GM23338 (cell line): ENCODE data around the gene TNFRSF8. TPM values are rescaled to one million over a fixed set of nuclear protein-coding genes. Genes with fewer than 3 reads are reported as not detected.

Experiments
- ATAC-seq: fragments of 200-7000 bp; cut with Tn5 transposase; 3 replicates; pipeline ENCODE4 v1.9.1; 2020
- DNase-seq: peaks from one replicate; pipeline ENCODE4 v3.0.0-alpha.2; 2015; ENCODE audit warnings: low spot score
- H2AFZ ChIP-seq: fragments of 200-600 bp; sonication (generic); 2 replicates; pipeline ENCODE4 v1.8.0; 2016; ENCODE audit warnings: antibody characterized with exemption, mild to moderate bottlenecking, moderate library complexity
- H3F3A ChIP-seq: fragments of 200-600 bp; sonication (generic); replicated peaks from 2 replicates; pipeline ENCODE4 v1.8.0; 2017; ENCODE audit warnings: antibody characterized with exemption, mixed run types, low read depth
- H3K27ac ChIP-seq: fragments of 200-600 bp; sonication (generic); 2 replicates; pipeline ENCODE4 v1.6.1; 2016; ENCODE audit warnings: low read depth
- H3K27me3 ChIP-seq: fragments of 200-600 bp; sonication (generic); 2 replicates; pipeline ENCODE4 v1.8.0; 2016; ENCODE audit warnings: mild to moderate bottlenecking, mixed run types, moderate library complexity; ENCODE audit not compliant: insufficient read depth
- H3K36me3 ChIP-seq: fragments of 200-600 bp; sonication (generic); 2 replicates; pipeline ENCODE4 v1.8.0; 2016; ENCODE audit warnings: mild to moderate bottlenecking; ENCODE audit not compliant: insufficient read depth
- H3K4me1 ChIP-seq: fragments of 200-600 bp; sonication (generic); 2 replicates; pipeline ENCODE4 v1.8.0; 2016; ENCODE audit warnings: mild to moderate bottlenecking, moderate library complexity; ENCODE audit not compliant: insufficient read depth
- H3K4me2 ChIP-seq: fragments of 200-600 bp; sonication (generic); 2 replicates; pipeline ENCODE4 v1.7.1; 2017; ENCODE audit warnings: mixed run types
- H3K4me3 ChIP-seq: fragments of 200-600 bp; sonication (generic); 2 replicates; pipeline ENCODE4 v1.6.1; 2016; ENCODE audit warnings: mixed run types
- H3K79me2 ChIP-seq: fragments of 200-600 bp; sonication (generic); replicated peaks from 2 replicates; pipeline ENCODE4 v1.8.0; 2017; ENCODE audit warnings: mild to moderate bottlenecking; ENCODE audit not compliant: insufficient read depth
- H3K9me2 ChIP-seq: fragments of 200-600 bp; sonication (generic); 2 replicates; pipeline ENCODE4 v1.8.0; 2017; ENCODE audit not compliant: insufficient read depth
- H4K20me1 ChIP-seq: fragments of 200-600 bp; sonication (generic); replicated peaks from 2 replicates; pipeline ENCODE4 v1.8.0; 2017; ENCODE audit warnings: mild to moderate bottlenecking; ENCODE audit not compliant: insufficient read depth
- H3K27ac Mint-ChIP-seq: 2 replicates; pipeline ENCODE4 v1.8.0; 2020; ENCODE audit warnings: inconsistent platforms, mild to moderate bottlenecking, moderate library complexity, mixed read lengths
- H3K27me3 Mint-ChIP-seq: 3 replicates; pipeline ENCODE4 v1.8.0; 2022; ENCODE audit warnings: low read depth, mild to moderate bottlenecking, moderate library complexity, mixed read lengths, inconsistent platforms; ENCODE audit not compliant: insufficient read depth, poor library complexity
- H3K36me3 Mint-ChIP-seq: 3 replicates; pipeline ENCODE4 v1.8.0; 2021; ENCODE audit warnings: low read depth, mild to moderate bottlenecking, inconsistent platforms, moderate library complexity, mixed read lengths
- H3K4me1 Mint-ChIP-seq: 3 replicates; pipeline ENCODE4 v1.8.0; 2020; ENCODE audit warnings: mild to moderate bottlenecking, inconsistent platforms, mixed read lengths
- H3K4me3 Mint-ChIP-seq: 3 replicates; pipeline ENCODE4 v1.8.0; 2021; ENCODE audit warnings: moderate library complexity, mild to moderate bottlenecking, inconsistent platforms, mixed read lengths
- H3K9me3 Mint-ChIP-seq: 3 replicates; pipeline ENCODE4 v1.8.0; 2020; ENCODE audit warnings: moderate library complexity, mild to moderate bottlenecking, inconsistent platforms, mixed read lengths
- CREB1 ChIP-seq: fragments of 250-450 bp; sonication (Bioruptor Pico); IDR thresholded peaks from 2 replicates; pipeline ENCODE4 v1.5.0; 2020; ENCODE audit warnings: low read depth, mild to moderate bottlenecking, moderate library complexity
- EZH2 ChIP-seq: fragments of 200-600 bp; sonication (generic); IDR thresholded peaks from one replicate; pipeline ENCODE4 v1.8.0; 2017; ENCODE audit warnings: antibody characterized with exemption, mild to moderate bottlenecking, low read depth; ENCODE audit not compliant: unreplicated experiment
- EZH2phosphoT487 ChIP-seq: fragments of 200-600 bp; sonication (generic); IDR thresholded peaks from one replicate; pipeline ENCODE4 v1.8.1; 2018; ENCODE audit warnings: antibody characterized with exemption; ENCODE audit not compliant: unreplicated experiment
- JUNB ChIP-seq: IDR thresholded peaks from one replicate; pipeline ENCODE4 v1.6.1; 2016; ENCODE audit warnings: antibody characterized with exemption; ENCODE audit not compliant: unreplicated experiment
- NANOG ChIP-seq: IDR thresholded peaks from 2 replicates; pipeline ENCODE4 v1.6.1; 2016; ENCODE audit warnings: antibody characterized with exemption, borderline replicate concordance
- POLR2AphosphoS5 ChIP-seq: IDR thresholded peaks from 2 replicates; pipeline ENCODE4 v1.6.1; 2016; ENCODE audit warnings: antibody characterized with exemption, low read depth
- STAT1 ChIP-seq: IDR thresholded peaks from one replicate; pipeline ENCODE4 v1.6.1; 2016; ENCODE audit warnings: antibody characterized with exemption; ENCODE audit not compliant: unreplicated experiment
- ZNF114 ChIP-seq: fragments of 250-450 bp; sonication (Bioruptor Pico); IDR thresholded peaks from 2 replicates; pipeline ENCODE4 v1.5.0; 2020; ENCODE audit warnings: mild to moderate bottlenecking, moderate library complexity
- ZNF331 ChIP-seq: fragments of 250-450 bp; sonication (Bioruptor Pico); IDR thresholded peaks from 2 replicates; pipeline ENCODE4 v1.5.0; 2020; ENCODE audit warnings: low read depth, mild to moderate bottlenecking, moderate library complexity
- ZNF462 ChIP-seq: fragments of 250-450 bp; sonication (Bioruptor Pico); IDR thresholded peaks from 2 replicates; pipeline ENCODE4 v1.5.0; 2020; ENCODE audit warnings: mild to moderate bottlenecking, moderate library complexity
- polyA plus RNA-seq: library from polyadenylated mRNA; unstranded; fragments of >200 nt; fragmentation: Nextera tagmentation; extraction: Ambion mirVana; gene quantifications from 2 replicates; pipeline ENCODE4 v1.2.1, GENCODE V29; 2016
- total RNA-seq: library from RNA; depleted of rRNA; stranded (reverse); fragments of >200 nt; shearing (Covaris generic); gene quantifications from 2 replicates; pipeline ENCODE4 v1.2.3, GENCODE V29; 2014
- TF ChIP-seq, protein P1 (sequence below), 2 experiments: fragments of 200-600 bp in 1 of 2; sonication (generic) in 1 of 2; conservative IDR thresholded peaks; 2 replicates each; pipeline versions ENCODE4 v1.5.1 to v1.6.1; 2016 to 2017; ENCODE audit warnings: antibody characterized with exemption in 2 of 2, low read depth in 2 of 2, mild to moderate bottlenecking in 2 of 2, moderate library complexity in 1 of 2
- TF ChIP-seq, protein P2 (sequence below): IDR thresholded peaks from 2 replicates; pipeline ENCODE4 v1.6.1; 2016; ENCODE audit warnings: antibody characterized with exemption
- TF ChIP-seq, protein P3 (sequence below): IDR thresholded peaks from one replicate; pipeline ENCODE4 v1.6.1; 2018; ENCODE audit warnings: antibody characterized with exemption; ENCODE audit not compliant: unreplicated experiment

The TNFRSF8 gene
- total and polyA plus RNA-seq, 2 experiments from 2014 or later, result 11.7 to 28.2 TPM

- Mint-ChIP-seq H3K36me3 (no peaks in the 10 kb centered on the region), H3K9me3 (no peaks in the 10 kb centered on the region), H3K27ac (no peak overlapping the region), H3K4me1 (no peaks in the 10 kb centered on the region), H3K27me3 (peaks cover 2% of the 10 kb centered on the region), H3K4me3 (no peak overlapping the region)
- Histone ChIP-seq H3K4me1 (no peaks in the 10 kb centered on the region), H3K27ac (no peak overlapping the region), H3K4me3 (no peak overlapping the region), H3K4me2 (no peak overlapping the region), H3K27me3 (no peaks in the 10 kb centered on the region), H4K20me1 (no peaks in the 10 kb centered on the region; the same call in 1 of the 2 replicates), H3K36me3 (peaks cover 2% of the 10 kb centered on the region; the same call in 1 of the 2 replicates), H3F3A (no peaks in the 10 kb centered on the region), H3K9me2 (no peaks in the 10 kb centered on the region), H2AFZ (no peak overlapping the region), H3K79me2 (no peaks in the 10 kb centered on the region)
- ATAC-seq, result no peak
- no peak for DNase-seq
- TF ChIP-seq STAT1, result no peak
- TF ChIP-seq, protein P1, sequence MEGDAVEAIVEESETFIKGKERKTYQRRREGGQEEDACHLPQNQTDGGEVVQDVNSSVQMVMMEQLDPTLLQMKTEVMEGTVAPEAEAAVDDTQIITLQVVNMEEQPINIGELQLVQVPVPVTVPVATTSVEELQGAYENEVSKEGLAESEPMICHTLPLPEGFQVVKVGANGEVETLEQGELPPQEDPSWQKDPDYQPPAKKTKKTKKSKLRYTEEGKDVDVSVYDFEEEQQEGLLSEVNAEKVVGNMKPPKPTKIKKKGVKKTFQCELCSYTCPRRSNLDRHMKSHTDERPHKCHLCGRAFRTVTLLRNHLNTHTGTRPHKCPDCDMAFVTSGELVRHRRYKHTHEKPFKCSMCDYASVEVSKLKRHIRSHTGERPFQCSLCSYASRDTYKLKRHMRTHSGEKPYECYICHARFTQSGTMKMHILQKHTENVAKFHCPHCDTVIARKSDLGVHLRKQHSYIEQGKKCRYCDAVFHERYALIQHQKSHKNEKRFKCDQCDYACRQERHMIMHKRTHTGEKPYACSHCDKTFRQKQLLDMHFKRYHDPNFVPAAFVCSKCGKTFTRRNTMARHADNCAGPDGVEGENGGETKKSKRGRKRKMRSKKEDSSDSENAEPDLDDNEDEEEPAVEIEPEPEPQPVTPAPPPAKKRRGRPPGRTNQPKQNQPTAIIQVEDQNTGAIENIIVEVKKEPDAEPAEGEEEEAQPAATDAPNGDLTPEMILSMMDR (conservative IDR thresholded peaks at IDR 0.05; ENCODE audit: low read depth in 2 of 2), result no peak
- TF ChIP-seq ZNF114 (CRISPR knock-in tag), result no peak
- TF ChIP-seq, protein P2, sequence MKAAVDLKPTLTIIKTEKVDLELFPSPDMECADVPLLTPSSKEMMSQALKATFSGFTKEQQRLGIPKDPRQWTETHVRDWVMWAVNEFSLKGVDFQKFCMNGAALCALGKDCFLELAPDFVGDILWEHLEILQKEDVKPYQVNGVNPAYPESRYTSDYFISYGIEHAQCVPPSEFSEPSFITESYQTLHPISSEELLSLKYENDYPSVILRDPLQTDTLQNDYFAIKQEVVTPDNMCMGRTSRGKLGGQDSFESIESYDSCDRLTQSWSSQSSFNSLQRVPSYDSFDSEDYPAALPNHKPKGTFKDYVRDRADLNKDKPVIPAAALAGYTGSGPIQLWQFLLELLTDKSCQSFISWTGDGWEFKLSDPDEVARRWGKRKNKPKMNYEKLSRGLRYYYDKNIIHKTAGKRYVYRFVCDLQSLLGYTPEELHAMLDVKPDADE, result no peak
- no peak for TF ChIP-seq POLR2AphosphoS5
- TF ChIP-seq ZNF462 (CRISPR knock-in tag), result no peak
- TF ChIP-seq CREB1 (CRISPR knock-in tag), result no peak
- no peak for TF ChIP-seq EZH2phosphoT487
- TF ChIP-seq NANOG, result no peak
- TF ChIP-seq ZNF331 (CRISPR knock-in tag), result no peak
- no peak for TF ChIP-seq EZH2
- TF ChIP-seq, protein P3, sequence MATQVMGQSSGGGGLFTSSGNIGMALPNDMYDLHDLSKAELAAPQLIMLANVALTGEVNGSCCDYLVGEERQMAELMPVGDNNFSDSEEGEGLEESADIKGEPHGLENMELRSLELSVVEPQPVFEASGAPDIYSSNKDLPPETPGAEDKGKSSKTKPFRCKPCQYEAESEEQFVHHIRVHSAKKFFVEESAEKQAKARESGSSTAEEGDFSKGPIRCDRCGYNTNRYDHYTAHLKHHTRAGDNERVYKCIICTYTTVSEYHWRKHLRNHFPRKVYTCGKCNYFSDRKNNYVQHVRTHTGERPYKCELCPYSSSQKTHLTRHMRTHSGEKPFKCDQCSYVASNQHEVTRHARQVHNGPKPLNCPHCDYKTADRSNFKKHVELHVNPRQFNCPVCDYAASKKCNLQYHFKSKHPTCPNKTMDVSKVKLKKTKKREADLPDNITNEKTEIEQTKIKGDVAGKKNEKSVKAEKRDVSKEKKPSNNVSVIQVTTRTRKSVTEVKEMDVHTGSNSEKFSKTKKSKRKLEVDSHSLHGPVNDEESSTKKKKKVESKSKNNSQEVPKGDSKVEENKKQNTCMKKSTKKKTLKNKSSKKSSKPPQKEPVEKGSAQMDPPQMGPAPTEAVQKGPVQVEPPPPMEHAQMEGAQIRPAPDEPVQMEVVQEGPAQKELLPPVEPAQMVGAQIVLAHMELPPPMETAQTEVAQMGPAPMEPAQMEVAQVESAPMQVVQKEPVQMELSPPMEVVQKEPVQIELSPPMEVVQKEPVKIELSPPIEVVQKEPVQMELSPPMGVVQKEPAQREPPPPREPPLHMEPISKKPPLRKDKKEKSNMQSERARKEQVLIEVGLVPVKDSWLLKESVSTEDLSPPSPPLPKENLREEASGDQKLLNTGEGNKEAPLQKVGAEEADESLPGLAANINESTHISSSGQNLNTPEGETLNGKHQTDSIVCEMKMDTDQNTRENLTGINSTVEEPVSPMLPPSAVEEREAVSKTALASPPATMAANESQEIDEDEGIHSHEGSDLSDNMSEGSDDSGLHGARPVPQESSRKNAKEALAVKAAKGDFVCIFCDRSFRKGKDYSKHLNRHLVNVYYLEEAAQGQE, result no peak
- TF ChIP-seq JUNB, result no peak
Observed at GRCh38 chr1:12130466-12131130, 67.5 kb downstream of the TNFRSF8 start.
